OCI-LY7 (cell line): ENCODE results near the gene LTBP2. TPM values are rescaled to one million over a fixed set of nuclear protein-coding genes. Genes with fewer than 3 reads are reported as not detected.

ENCODE experiments used
- BruUV-seq: library from RNA; stranded (reverse); fragments of 400-500 nt; replicated peaks from 2 replicates; lab custom pipeline; 2021; lab: Mats Ljungman, UMichigan
- CTCF ChIA-PET: fragments of 300-600 bp; sonication (Branson Sonifier 250); formaldehyde crosslinking; loops from one replicate; lab custom pipeline; 2022; ENCODE audit warnings: antibody characterized with exemption; ENCODE audit not compliant: unreplicated experiment; lab: Charles Lee
- POLR2A ChIA-PET: fragments of 300-600 bp; sonication (Branson Sonifier 250); formaldehyde crosslinking; loops from one replicate; lab custom pipeline; 2022; ENCODE audit warnings: antibody characterized with exemption; lab: Charles Lee
- DNase-seq: peaks from one replicate; pipeline ENCODE4 v3.0.0-alpha.2; 2015; ENCODE audit warnings: low spot score
- H2AFZ ChIP-seq: fragments of 200-600 bp; sonication (generic), shearing (Covaris generic); 2 replicates; pipeline ENCODE4 v1.6.1; 2014; ENCODE audit warnings: mild to moderate bottlenecking, antibody characterized with exemption, low read length, moderate library complexity
- H3K27ac ChIP-seq: fragments of 200-600 bp; sonication (generic); 2 replicates; pipeline ENCODE4 v1.5.1; 2014; ENCODE audit warnings: mixed run types, low read depth, mild to moderate bottlenecking, moderate library complexity, low read length, inconsistent platforms; ENCODE audit not compliant: poor library complexity, severe bottlenecking
- H3K36me3 ChIP-seq: fragments of 200-600 bp; sonication (generic); 2 replicates; pipeline ENCODE4 v1.6.1; 2014; ENCODE audit warnings: mild to moderate bottlenecking, antibody characterized with exemption, low read length, moderate library complexity, mixed read lengths; ENCODE audit not compliant: insufficient read depth
- H3K4me1 ChIP-seq: fragments of 200-600 bp; sonication (generic); 2 replicates; pipeline ENCODE4 v1.5.1; 2014; ENCODE audit warnings: mild to moderate bottlenecking, low read length; ENCODE audit not compliant: insufficient read depth, poor library complexity, severe bottlenecking
- H3K4me2 ChIP-seq: fragments of 200-600 bp; sonication (generic); 2 replicates; pipeline ENCODE4 v1.6.1; 2014; ENCODE audit warnings: mild to moderate bottlenecking, low read length
- H3K4me3 ChIP-seq: fragments of 200-600 bp; sonication (generic); 2 replicates; pipeline ENCODE4 v1.5.1; 2014; ENCODE audit warnings: mild to moderate bottlenecking, low read depth, low read length; ENCODE audit not compliant: poor library complexity, severe bottlenecking
- H3K79me2 ChIP-seq: fragments of 200-600 bp; sonication (generic); 2 replicates; pipeline ENCODE4 v1.6.1; 2016; ENCODE audit warnings: low read depth, mild to moderate bottlenecking, low read length, moderate library complexity, mixed read lengths; ENCODE audit not compliant: insufficient read depth
- H3K9me2 ChIP-seq: fragments of 200-600 bp; sonication (generic); 2 replicates; pipeline ENCODE4 v1.6.1; 2016; ENCODE audit warnings: mild to moderate bottlenecking, low read length, mixed read lengths; ENCODE audit not compliant: insufficient read depth
- H3K9me3 ChIP-seq: fragments of 200-600 bp; sonication (generic); 2 replicates; pipeline ENCODE4 v1.6.1; 2014; ENCODE audit warnings: mild to moderate bottlenecking, mixed run types, low read length, mixed read lengths
- H4K20me1 ChIP-seq: fragments of 200-600 bp; sonication (generic); 2 replicates; pipeline ENCODE4 v1.6.1; 2014; ENCODE audit warnings: mild to moderate bottlenecking, antibody characterized with exemption, low read length, moderate library complexity, mixed read lengths; ENCODE audit not compliant: insufficient read depth
- EZH2phosphoT487 ChIP-seq: fragments of 200-600 bp; sonication (generic); IDR thresholded peaks from 2 replicates; pipeline ENCODE4 v1.6.1; 2018; ENCODE audit warnings: low read depth, borderline replicate concordance, mild to moderate bottlenecking, mixed run types, antibody characterized with exemption, low read length, moderate library complexity, mixed read lengths
- intact Hi-C: fragments of 100-400 bp; cut with micrococcal nuclease; formaldehyde crosslinking; loops from one replicate; pipeline ENCODE4 v1.10.0; 2022; ENCODE audit not compliant: unreplicated experiment
- total RNA-seq, 2 experiments: library from RNA; depleted of rRNA in 1 of 2; stranded (reverse); fragments of >200 nt in 1 of 2; shearing (Covaris generic) in 1 of 2; gene quantifications; 2 replicates each; pipeline ENCODE4 v1.2.3, GENCODE V29; 2014 to 2022
- TF ChIP-seq, protein P1 (sequence below): fragments of 200-600 bp; sonication (generic); conservative IDR thresholded peaks from 2 replicates; pipeline ENCODE4 v1.5.1; 2014; ENCODE audit warnings: mild to moderate bottlenecking, antibody characterized with exemption, low read length, moderate library complexity, mixed read lengths

LTBP2 gene
- total RNA-seq, 2 experiments from 2014 or later: 0.15 to 0.25 TPM

DNA sequence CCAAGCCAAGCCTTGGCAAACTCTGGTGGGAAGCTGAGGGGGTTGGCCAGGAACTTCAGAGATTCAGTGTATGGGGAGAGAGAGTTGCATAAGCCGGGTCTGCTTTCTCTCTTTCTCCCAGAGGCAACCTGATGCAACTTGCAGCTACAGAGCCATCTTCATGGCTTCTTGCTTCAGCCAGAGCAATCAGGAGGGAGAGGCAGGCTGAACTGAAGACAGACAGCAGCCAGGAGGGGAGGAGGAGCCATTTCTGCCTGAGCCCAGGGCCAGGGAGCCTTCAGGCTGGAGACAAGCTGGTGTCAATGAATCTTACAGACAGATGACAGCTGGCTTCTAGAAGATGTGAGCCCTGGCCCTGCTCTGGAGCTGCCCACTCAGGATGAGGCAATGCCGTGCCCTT, 137.7 kb downstream of the LTBP2 start:
- Histone ChIP-seq H3K79me2 (no peaks in the 10 kb centered on the region), H3K36me3 (no peaks in the 10 kb centered on the region), H3K4me3 (no peak overlapping the region), H3K9me2 (no peaks in the 10 kb centered on the region), H3K4me1 (no peaks in the 10 kb centered on the region), H3K27ac (no peak overlapping the region), H3K9me3 (no peaks in the 10 kb centered on the region), H3K4me2 (no peak overlapping the region), H4K20me1 (no peaks in the 10 kb centered on the region), H2AFZ (no peak overlapping the region)
- TF ChIP-seq, protein P1, sequence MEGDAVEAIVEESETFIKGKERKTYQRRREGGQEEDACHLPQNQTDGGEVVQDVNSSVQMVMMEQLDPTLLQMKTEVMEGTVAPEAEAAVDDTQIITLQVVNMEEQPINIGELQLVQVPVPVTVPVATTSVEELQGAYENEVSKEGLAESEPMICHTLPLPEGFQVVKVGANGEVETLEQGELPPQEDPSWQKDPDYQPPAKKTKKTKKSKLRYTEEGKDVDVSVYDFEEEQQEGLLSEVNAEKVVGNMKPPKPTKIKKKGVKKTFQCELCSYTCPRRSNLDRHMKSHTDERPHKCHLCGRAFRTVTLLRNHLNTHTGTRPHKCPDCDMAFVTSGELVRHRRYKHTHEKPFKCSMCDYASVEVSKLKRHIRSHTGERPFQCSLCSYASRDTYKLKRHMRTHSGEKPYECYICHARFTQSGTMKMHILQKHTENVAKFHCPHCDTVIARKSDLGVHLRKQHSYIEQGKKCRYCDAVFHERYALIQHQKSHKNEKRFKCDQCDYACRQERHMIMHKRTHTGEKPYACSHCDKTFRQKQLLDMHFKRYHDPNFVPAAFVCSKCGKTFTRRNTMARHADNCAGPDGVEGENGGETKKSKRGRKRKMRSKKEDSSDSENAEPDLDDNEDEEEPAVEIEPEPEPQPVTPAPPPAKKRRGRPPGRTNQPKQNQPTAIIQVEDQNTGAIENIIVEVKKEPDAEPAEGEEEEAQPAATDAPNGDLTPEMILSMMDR: no peak
- no peak for TF ChIP-seq EZH2phosphoT487
- ChIA-PET CTCF (no interaction called here), POLR2A (no interaction called here)
- intact Hi-C loops: no loop called here
- BruUV-seq: no TSS peak
- DNase-seq: no peak

DNA sequence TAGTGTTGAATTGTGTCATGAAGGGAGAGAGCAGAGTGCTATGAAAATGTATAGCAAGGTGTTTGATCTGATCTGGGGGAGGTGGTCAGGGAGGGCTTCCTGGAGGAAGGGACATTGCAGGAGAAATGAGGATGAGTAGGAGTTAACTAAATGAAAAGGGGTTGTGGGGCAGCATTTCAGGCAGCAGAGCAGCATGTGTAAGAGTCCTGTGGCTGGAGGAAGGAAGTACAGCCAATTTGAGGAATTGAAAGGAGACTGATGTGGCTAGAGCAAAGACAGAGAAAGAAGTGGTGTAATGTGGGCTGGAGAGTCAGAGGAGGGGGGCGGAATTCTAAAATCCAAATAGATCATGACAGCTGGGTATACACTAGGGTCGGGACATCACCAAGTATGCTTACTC, 139.4 kb downstream of the LTBP2 start:
- BruUV-seq: no TSS peak

More for the DNA sequence above, 139.4 kb downstream of the LTBP2 start:
- Histone ChIP-seq H3K27ac (no peak overlapping the region), H3K4me2 (no peak overlapping the region), H3K36me3 (no peaks in the 10 kb centered on the region), H3K9me3 (no peaks in the 10 kb centered on the region), H3K79me2 (no peaks in the 10 kb centered on the region), H2AFZ (no peak overlapping the region), H3K4me1 (no peaks in the 10 kb centered on the region), H4K20me1 (no peaks in the 10 kb centered on the region), H3K4me3 (no peak overlapping the region), H3K9me2 (no peaks in the 10 kb centered on the region)
- CTCF ChIA-PET: no interaction called here
- no peak for DNase-seq
- TF ChIP-seq EZH2phosphoT487: no peak
- TF ChIP-seq, protein P1: no peak
- POLR2A ChIA-PET: no interaction called here
- intact Hi-C loops: no loop called here
